Measurements from ENCODE around the gene APOA4. TPM values are rescaled to one million over a fixed set of nuclear protein-coding genes. Genes with fewer than 3 reads are reported as not detected.
"Not testable (repeated sequence)": the region's sequence is repeated elsewhere in the genome, so short reads cannot be mapped to it uniquely, and the experiment has no call there.

Gene APOA4
- total and polyA plus RNA-seq, 12 donors = 0.17 to 1.1 TPM; not detected in 10

DNA sequence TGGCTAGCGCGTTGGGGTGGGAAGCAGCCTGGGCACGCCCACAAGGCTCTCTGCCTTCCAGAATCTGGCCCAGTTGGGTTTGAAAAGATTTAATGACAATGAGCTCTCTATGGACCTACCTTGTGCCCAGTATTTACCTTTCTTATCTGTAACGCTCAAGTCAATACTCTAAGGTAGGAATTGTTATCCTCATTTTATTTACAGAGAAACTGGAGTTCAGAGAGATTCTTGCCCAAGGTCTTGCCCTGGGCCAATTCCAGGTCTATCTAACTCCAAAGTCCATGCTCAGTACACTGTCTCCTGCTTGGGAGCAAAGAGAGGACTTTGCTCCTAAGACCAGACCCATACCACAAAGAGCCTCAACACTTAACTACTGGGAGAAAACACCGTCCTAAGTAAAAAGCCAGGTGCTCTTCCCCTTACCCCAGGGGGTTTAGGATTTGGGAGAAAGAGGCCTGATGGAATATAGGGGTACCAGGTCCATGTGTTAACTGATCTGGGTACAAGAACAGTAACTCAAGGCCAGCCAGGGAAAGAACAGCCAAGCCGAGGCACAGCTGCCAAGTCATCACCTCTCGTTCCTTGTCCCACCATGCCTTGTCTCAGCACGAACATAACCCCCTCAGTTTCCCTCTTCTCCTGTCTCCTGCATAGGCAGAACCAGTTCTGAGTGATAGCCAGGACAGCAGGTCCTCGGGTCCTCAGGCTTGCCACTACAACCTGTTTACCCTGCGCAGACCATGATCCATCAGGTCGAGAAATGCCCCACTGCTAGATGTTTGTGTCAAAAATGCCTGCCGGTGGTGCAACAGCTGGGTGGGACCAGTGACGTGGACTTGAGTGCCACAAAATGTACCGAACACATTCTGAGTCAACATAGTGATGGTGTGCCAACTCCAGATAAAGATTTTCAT, 14.6 kb downstream of the APOA4 start:
- no peak for DNase-seq
- Histone ChIP-seq H3K9me3 (replicated peaks in 1 of 3) (no peaks in the 10 kb centered on the region), H3K4me1 (replicated peaks in 1 of 2) (no peaks in the 10 kb centered on the region), H3K27me3 (no peaks in the 10 kb centered on the region), H3K36me3 (replicated peaks in 1 of 2) (no peaks in the 10 kb centered on the region), H3K4me3 (no peak overlapping the region), H3K27ac (no peak overlapping the region)
- 75 to 82% (median 79%) methylated on average over 14 of the region's 14 CpGs for WGBS, 4 donors
- intact Hi-C loops (cut with DNase I) = no loop called here
- no peak for TF ChIP-seq POLR2A (IDR thresholded peaks at IDR 0.05)
- TF ChIP-seq, protein P1, sequence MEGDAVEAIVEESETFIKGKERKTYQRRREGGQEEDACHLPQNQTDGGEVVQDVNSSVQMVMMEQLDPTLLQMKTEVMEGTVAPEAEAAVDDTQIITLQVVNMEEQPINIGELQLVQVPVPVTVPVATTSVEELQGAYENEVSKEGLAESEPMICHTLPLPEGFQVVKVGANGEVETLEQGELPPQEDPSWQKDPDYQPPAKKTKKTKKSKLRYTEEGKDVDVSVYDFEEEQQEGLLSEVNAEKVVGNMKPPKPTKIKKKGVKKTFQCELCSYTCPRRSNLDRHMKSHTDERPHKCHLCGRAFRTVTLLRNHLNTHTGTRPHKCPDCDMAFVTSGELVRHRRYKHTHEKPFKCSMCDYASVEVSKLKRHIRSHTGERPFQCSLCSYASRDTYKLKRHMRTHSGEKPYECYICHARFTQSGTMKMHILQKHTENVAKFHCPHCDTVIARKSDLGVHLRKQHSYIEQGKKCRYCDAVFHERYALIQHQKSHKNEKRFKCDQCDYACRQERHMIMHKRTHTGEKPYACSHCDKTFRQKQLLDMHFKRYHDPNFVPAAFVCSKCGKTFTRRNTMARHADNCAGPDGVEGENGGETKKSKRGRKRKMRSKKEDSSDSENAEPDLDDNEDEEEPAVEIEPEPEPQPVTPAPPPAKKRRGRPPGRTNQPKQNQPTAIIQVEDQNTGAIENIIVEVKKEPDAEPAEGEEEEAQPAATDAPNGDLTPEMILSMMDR (IDR thresholded peaks at IDR 0.05) = no peak

DNA sequence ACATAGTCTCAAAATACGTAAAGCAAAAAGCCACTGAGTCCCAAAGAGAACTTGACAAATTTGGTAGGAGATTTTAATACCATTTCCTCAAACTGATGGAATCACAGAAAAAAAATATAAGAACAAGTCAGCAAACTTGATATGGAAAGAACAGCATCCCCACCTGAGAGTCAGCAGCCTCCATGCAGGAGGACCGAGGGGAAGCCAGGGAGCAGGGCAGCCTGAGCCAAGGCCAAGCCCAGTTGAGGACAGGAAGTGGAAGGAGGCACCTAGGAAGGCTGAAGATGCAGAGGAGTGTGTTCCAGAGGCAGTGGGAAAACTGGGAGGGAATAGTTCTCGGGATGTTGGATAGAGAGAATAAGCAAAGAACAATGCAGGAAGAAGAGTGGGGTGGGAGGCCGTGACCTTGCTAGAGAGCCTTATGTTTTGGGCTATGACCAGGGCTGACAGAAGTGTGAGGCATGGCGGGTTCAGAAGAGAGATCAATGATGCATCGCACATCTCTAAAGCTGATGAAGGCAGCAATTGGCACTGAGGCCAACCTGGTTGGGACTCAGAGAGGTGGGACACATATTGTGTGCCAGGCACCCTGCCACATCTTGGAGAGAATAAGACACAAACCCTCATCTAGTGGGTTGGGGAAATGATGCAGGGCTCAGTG, 15.4 kb downstream of the APOA4 start:
- WGBS, 4 donors = 86 to 90% (median 89%) methylated on average over 6 of the region's 6 CpGs
- no peak for DNase-seq
- no peak overlapping the region for H3K4me3 ChIP-seq
- TF ChIP-seq POLR2A (IDR thresholded peaks at IDR 0.05) = no peak
- TF ChIP-seq, protein P1 (IDR thresholded peaks at IDR 0.05) = no peak
- H3K27me3 ChIP-seq = no peaks in the 10 kb centered on the region
- no peak overlapping the region for H3K27ac ChIP-seq
- intact Hi-C loops (cut with DNase I) = no loop called here
- no peaks in the 10 kb centered on the region for H3K4me1 ChIP-seq (replicated peaks in 1 of 2)
- H3K36me3 ChIP-seq (replicated peaks in 1 of 2) = no peaks in the 10 kb centered on the region
- H3K9me3 ChIP-seq (replicated peaks in 1 of 3) = no peaks in the 10 kb centered on the region

DNA sequence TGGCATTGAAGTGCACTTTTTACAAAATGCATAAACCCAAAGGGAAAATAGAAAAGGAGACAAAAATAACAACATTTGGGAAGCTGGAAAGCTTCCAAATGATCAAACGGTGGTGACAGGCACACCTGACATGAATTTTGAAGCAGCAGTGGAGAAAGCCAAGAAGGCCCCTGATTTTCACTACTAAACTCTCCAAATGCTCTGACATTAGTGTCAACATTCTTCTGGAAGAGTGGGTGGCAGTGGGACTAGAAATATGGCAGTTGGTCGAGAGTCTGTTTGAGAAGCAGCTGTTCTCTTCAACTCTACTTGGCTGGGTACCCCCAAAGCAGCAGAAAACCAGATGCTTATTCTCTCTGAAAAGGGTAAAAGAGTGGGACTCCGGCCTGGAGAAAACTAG, 19.1 kb downstream of the APOA4 start:
- no peaks in the 10 kb centered on the region for H3K4me1 ChIP-seq (replicated peaks in 1 of 2)
- intact Hi-C loops (cut with DNase I) = no loop called here
- H3K36me3 ChIP-seq (replicated peaks in 1 of 2) = no peaks in the 10 kb centered on the region
- H3K4me3 ChIP-seq = no peak overlapping the region
- peaks cover 6% of the 10 kb centered on the region for H3K27me3 ChIP-seq
- no peak overlapping the region for H3K27ac ChIP-seq
- H3K9me3 ChIP-seq (replicated peaks in 1 of 3) = no peaks in the 10 kb centered on the region
- DNase-seq = no peak
- WGBS, 4 donors = 53 to 70% (median 67%) methylated on average over 3 of the region's 3 CpGs
- no peak for TF ChIP-seq POLR2A (IDR thresholded peaks at IDR 0.05)
- TF ChIP-seq, protein P1 (IDR thresholded peaks at IDR 0.05) = no peak

DNA sequence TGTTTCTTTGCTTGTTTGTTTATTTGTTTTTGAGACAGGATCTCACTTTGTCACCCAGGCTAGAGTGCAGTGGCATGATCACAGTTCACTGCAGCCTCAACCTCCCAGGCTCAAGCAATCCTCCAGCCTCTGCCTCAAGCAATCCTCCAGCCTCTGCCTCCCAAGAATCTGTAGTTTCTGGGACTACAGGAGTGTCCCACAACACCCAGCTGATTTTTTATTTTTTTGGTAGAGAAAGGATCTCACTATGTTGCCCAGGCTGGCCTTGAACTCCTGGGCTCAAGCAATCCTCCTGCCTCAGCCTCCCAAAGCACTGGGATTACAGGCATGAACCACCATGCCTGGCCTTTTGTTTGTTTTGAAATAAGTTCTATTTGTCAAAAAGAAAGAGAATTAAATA, 21.4 kb downstream of the APOA4 start:
- H3K36me3 ChIP-seq (replicated peaks in 1 of 2); H3K4me1 ChIP-seq (replicated peaks in 1 of 2); H3K27ac ChIP-seq; H3K9me3 ChIP-seq (replicated peaks in 1 of 3); intact Hi-C loops (cut with DNase I); DNase-seq; H3K27me3 ChIP-seq; H3K4me3 ChIP-seq: not testable (repeated sequence)
